ENCODE results near the gene HIBADH.

The HIBADH gene

DNA sequence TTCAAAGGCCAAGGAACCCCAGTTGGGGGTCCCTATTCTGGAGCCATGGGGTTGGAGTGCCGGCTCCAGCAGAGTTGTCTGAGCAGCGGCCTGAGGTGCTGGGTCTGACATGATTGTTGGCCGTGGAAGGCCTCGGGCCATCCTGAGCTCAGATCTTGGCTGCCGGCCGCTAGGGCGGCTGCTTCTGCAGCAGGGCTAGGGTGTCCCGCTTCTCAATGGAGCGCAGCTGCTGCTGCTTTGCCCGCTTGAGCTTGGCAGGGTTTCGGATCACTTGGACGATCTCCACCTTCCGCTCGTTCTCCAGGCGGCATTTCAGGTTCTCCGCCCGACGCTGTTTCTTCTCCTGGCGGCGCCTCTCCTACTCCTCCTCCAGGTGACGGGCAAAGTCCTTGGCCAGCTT, 171.1 kb downstream of the HIBADH start:
- DNase-seq (ENCODE audit: low read depth): no peak

DNA sequence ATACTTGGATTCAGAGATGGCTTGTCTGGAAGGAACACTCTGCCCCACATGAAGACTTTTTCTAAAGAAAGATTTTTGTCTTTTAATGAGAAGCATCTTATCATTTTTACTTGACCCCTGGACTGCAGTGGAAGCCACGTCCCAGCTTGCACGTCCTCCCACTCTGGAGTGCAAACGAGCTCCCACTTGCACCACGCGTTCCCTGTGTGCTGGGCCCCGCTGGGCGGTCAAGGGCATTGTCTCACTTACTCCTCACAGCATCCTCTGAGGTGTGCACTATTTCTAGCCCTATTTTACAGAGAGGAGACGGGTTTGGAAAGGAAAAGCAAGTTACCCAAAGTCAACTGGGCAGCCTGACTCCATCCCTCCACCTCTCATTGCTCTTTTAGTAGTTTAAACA, 175.2 kb downstream of the HIBADH start:
- DNase-seq (ENCODE audit: low read depth): no peak

DNA sequence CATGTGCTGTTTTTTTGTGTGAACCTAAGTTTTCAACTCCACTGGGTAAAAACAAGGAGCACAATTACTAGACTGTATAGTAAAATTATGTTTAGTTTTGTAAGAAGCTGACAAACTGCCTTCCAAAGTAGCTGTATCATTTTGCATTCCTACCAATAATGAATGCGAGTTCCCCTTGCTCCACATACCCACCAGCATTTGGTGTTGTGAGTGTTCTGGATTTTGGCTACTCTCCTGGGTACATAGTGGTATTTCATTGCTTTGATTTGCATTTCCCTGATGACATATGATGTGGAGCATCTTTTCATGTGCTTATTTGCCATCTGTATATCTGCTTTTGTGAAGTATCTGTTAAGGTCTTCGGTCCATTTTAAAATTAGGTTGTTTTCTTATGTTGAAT, 178.2 kb downstream of the HIBADH start:
- no peak for DNase-seq (ENCODE audit: low read depth)

DNA sequence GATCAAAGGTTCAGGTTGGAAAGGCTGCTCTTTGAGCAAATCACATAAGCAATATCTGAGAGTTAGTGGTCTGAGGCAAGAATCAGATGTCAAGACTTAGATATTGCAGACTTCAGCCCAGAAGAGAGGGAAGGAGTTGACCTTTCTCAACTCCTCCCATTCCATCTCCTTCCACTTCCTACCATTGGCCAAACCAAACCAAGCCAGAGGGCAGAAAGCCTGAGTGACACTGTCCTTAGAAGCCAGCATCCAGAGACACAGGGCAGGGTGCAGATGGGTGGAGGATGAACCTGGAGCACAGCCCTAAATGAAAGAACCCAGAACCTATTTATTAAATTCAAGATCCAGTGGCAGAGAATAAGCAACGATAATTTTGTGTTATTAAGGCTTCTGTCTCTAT, 180.5 kb downstream of the HIBADH start:
- DNase-seq (ENCODE audit: low read depth): no peak

DNA sequence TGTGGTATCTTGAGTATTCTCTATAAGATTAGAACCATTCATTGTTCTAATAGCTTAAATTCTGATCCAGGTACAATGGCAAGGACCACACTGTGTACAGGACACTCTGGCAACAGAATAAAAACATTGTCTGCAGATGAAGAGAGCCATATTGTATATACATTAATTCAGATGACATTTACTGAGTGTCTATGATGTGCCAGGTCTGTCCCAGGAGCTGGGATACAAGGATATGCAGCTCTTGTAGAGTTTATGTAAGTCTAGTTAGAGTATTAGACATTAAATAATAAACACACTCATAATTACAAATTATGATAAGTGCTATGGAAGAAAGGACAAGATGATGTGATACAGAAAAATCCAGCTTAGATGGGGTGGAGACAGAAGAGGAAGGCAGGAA, 184.1 kb downstream of the HIBADH start:
- DNase-seq (ENCODE audit: low read depth): no peak

DNA sequence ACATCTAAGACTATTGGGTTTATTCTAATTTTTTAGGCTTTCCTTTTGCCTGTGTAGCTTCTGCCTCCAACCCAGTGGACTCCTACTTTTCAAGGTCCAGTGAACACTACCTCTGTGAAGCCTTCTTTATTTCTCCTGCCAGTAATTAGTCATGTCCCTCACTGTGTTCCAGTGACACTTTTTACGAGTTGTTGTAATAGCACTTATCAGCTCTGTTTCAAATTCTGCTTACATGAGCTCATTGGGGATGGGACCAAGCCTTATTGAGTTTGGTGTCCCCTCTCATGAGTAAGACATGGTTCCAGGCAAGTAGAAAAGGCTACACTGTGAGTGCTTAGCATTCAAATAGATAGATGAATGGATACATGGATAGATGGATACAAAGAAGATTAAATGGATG, 184.6 kb downstream of the HIBADH start:
- no peak for DNase-seq (ENCODE audit: low read depth)

DNA sequence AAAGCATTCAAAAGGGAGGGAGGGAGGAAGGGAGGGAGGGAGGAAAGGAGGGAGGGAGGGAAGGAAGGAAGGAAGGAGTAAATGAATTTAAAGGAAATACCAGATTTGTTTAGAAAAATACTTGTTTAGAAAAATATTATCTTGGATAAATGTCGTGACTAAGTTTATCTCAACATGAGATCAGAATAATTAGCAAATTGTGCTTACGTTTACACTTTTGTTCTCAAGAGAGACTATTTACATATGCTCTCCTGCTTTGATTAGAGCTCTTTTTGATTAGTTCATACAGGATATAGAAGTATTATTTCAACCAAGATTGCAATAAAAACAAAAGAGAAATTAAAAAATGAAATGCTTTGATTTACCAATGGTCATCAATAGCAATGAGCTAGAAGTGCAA, 186.2 kb downstream of the HIBADH start:
- no peak for DNase-seq (ENCODE audit: low read depth)
